ENCODE measurements around the gene NOTCH2. TPM values are rescaled to one million over a fixed set of nuclear protein-coding genes. Genes with fewer than 3 reads are reported as not detected.
"Not testable (repeated sequence)": the region's sequence is repeated elsewhere in the genome, so short reads cannot be mapped to it uniquely, and the experiment has no call there.

NOTCH2 gene
- total RNA-seq, 1 donor = 330 TPM

DNA sequence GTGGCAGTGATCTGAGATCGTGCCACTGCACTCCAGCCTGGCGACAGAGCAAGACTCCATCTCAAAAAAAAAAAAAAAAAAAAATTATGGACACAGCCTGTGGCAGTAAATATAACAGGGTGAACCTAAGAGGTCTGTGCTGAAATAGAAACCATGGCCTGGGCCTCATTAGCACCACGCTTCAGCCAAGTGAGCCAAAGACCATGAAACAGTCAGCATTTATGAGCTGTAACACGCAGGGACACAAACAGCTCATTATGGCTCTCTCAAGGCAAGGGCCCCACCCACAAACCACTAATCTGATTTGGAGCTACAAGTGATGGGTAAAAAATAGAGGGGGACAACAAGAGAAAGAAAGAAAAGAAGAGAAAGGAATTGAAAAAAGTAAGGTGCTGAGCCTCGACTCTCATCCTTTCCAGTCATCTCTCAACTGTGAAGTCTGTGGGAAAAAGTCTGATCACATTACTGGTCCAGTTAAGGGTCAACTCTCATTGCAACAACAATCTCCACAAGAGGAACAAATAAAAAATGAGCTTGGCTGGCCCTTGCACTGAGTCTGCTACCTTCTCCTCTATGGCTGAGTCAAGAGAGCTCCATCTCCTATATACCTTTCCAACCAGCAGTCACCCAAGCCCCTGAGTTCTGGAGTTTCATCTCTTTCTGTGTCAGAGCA lies 93.7 kb downstream of the NOTCH2 start:
- peaks cover 90% of the 10 kb centered on the region for H3K79me2 ChIP-seq (ENCODE audit: insufficient read depth, low read length)

GRCh38 chr1:119975006-119975405 lies 94.5 kb downstream of the NOTCH2 start:
- no peak overlapping the region for H3K27ac ChIP-seq (ENCODE audit: low read depth, low read length)
- H3K27me3 ChIP-seq (ENCODE audit: insufficient read depth, low read length) = no peaks in the 10 kb centered on the region
- no peak overlapping the region for H2AFZ ChIP-seq (ENCODE audit: low read length)
- peaks cover 42% of the 10 kb centered on the region for H3K36me3 ChIP-seq (ENCODE audit: insufficient read depth, low read length)
- peaks cover 2% of the 10 kb centered on the region for H3K4me1 ChIP-seq (ENCODE audit: insufficient read depth, low read length)
- H4K20me1 ChIP-seq (ENCODE audit: insufficient read depth, low read length) = peaks cover 50% of the 10 kb centered on the region
- TF ChIP-seq CTCF (IDR thresholded peaks at IDR 0.05; ENCODE audit: extremely low read depth, low read depth, low read length) = no peak
- no peak overlapping the region for H3K4me3 ChIP-seq (ENCODE audit: insufficient read depth, low read length)
- H3K9me3 ChIP-seq (ENCODE audit: low read depth, low read length) = no peaks in the 10 kb centered on the region
- peaks cover 90% of the 10 kb centered on the region for H3K79me2 ChIP-seq (ENCODE audit: insufficient read depth, low read length)
- no peak overlapping the region for H3K4me2 ChIP-seq (ENCODE audit: insufficient read depth, low read length)
- DNase-seq (ENCODE audit: insufficient read length, low spot score, missing footprints) = no peak

More for the DNA sequence above, 93.7 kb downstream of the NOTCH2 start:
- H2AFZ ChIP-seq (ENCODE audit: low read length); H3K27me3 ChIP-seq (ENCODE audit: insufficient read depth, low read length); H3K4me2 ChIP-seq (ENCODE audit: insufficient read depth, low read length); H3K9me3 ChIP-seq (ENCODE audit: low read depth, low read length); H3K4me1 ChIP-seq (ENCODE audit: insufficient read depth, low read length); H3K27ac ChIP-seq (ENCODE audit: low read depth, low read length); H3K4me3 ChIP-seq (ENCODE audit: insufficient read depth, low read length); DNase-seq (ENCODE audit: insufficient read length, low spot score, missing footprints): not testable (repeated sequence)
- Histone ChIP-seq H3K36me3 (ENCODE audit: insufficient read depth, low read length) (peaks cover 36% of the 10 kb centered on the region), H4K20me1 (ENCODE audit: insufficient read depth, low read length) (peaks cover 50% of the 10 kb centered on the region)

DNA sequence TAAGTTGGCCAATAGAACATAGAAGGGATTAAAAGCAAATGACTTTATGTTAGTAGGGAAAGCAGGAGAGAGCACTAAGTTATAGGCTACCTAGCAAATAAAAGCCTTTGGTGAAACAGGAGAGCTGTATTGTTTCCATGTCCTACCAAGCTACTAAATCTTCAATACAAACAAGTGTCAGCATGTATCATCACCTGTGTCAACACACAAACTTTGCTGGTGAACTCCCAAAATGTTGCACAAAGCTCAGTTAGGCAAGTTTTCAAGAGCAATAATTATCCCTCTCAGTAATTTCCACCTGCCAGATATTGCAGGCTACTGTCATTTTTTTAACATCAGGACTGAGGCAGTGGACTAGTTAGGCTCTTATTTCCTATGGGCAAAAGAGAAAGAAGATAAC lies 95.4 kb downstream of the NOTCH2 start:
- peaks cover 91% of the 10 kb centered on the region for H3K79me2 ChIP-seq (ENCODE audit: insufficient read depth, low read length)

DNA sequence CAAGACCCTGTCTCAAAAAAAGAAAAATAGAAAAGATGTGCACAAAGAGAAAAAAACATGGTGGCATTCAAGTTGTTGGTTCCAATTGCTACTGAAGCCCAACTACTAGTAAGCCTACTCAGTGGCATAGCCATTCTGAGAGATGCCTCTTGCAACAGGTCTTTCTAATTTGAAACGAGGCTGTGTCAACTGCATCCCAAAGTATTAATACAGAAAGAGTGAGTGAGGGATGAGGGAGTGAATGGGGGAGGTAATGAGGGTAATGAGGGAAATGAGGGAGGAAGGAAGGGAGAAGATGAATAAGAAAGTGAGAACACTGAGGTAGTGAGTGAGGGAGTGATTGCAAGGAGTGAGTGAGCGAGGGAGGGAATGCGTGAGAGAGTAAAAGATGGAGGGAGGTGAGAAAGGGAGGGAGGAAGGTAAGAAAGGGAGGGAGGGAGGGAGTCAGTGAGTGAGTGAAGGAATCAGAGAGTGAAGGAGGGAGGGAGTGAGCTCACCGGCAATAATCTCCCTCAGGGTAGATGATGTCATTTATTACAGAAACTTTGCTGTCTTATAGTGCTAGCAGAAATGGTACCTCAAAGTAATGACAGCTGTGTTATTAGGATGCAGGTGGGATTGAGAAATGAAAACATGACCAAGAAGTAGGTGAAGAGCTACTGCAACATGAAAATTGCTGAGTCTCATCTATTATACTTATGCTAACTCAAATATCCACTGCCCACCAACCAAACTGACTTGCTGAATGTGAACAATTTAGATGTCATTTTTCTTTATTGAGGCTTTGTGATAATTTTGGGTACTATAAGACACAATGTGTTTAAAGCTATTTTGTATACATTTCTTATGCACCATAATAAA lies 97.5 kb downstream of the NOTCH2 start:
- Histone ChIP-seq H3K27ac (ENCODE audit: low read depth, low read length) (no peak overlapping the region), H3K27me3 (ENCODE audit: insufficient read depth, low read length) (no peaks in the 10 kb centered on the region), H3K9me3 (ENCODE audit: low read depth, low read length) (no peaks in the 10 kb centered on the region), H3K4me3 (ENCODE audit: insufficient read depth, low read length) (no peak overlapping the region), H4K20me1 (ENCODE audit: insufficient read depth, low read length) (peaks cover 41% of the 10 kb centered on the region), H3K79me2 (ENCODE audit: insufficient read depth, low read length) (peaks cover 90% of the 10 kb centered on the region), H3K4me1 (ENCODE audit: insufficient read depth, low read length) (peaks cover 5% of the 10 kb centered on the region), H3K36me3 (ENCODE audit: insufficient read depth, low read length) (peaks cover 72% of the 10 kb centered on the region), H3K4me2 (ENCODE audit: insufficient read depth, low read length) (no peak overlapping the region), H2AFZ (ENCODE audit: low read length) (no peak overlapping the region)
- TF ChIP-seq CTCF (IDR thresholded peaks at IDR 0.05; ENCODE audit: extremely low read depth, low read depth, low read length) = no peak
- DNase-seq (ENCODE audit: insufficient read length, low spot score, missing footprints) = no peak

More for the DNA sequence above, 95.4 kb downstream of the NOTCH2 start:
- Histone ChIP-seq H3K36me3 (ENCODE audit: insufficient read depth, low read length) (peaks cover 52% of the 10 kb centered on the region), H3K9me3 (ENCODE audit: low read depth, low read length) (no peaks in the 10 kb centered on the region), H3K4me2 (ENCODE audit: insufficient read depth, low read length) (no peak overlapping the region), H4K20me1 (ENCODE audit: insufficient read depth, low read length) (peaks cover 46% of the 10 kb centered on the region), H3K27me3 (ENCODE audit: insufficient read depth, low read length) (no peaks in the 10 kb centered on the region), H3K4me1 (ENCODE audit: insufficient read depth, low read length) (peaks cover 2% of the 10 kb centered on the region), H3K27ac (ENCODE audit: low read depth, low read length) (no peak overlapping the region), H2AFZ (ENCODE audit: low read length) (no peak overlapping the region), H3K4me3 (ENCODE audit: insufficient read depth, low read length) (no peak overlapping the region)
- DNase-seq (ENCODE audit: insufficient read length, low spot score, missing footprints) = no peak
- no peak for TF ChIP-seq CTCF (IDR thresholded peaks at IDR 0.05; ENCODE audit: extremely low read depth, low read depth, low read length)

All from osteoblast (primary cell).